HG02938 (cell line): Measurements from ENCODE around the gene DRP2.
"Not testable (repeated sequence)": the region's sequence is repeated elsewhere in the genome, so short reads cannot be mapped to it uniquely, and the experiment has no call there.

Experiments
- ATAC-seq: cut with Tn5 transposase; IDR thresholded peaks from one replicate; pipeline ENCODE4 v1.9.1; 2021; ENCODE audit warnings: mild to moderate bottlenecking, moderate library complexity; ENCODE audit not compliant: unreplicated experiment

Gene DRP2, protein sequence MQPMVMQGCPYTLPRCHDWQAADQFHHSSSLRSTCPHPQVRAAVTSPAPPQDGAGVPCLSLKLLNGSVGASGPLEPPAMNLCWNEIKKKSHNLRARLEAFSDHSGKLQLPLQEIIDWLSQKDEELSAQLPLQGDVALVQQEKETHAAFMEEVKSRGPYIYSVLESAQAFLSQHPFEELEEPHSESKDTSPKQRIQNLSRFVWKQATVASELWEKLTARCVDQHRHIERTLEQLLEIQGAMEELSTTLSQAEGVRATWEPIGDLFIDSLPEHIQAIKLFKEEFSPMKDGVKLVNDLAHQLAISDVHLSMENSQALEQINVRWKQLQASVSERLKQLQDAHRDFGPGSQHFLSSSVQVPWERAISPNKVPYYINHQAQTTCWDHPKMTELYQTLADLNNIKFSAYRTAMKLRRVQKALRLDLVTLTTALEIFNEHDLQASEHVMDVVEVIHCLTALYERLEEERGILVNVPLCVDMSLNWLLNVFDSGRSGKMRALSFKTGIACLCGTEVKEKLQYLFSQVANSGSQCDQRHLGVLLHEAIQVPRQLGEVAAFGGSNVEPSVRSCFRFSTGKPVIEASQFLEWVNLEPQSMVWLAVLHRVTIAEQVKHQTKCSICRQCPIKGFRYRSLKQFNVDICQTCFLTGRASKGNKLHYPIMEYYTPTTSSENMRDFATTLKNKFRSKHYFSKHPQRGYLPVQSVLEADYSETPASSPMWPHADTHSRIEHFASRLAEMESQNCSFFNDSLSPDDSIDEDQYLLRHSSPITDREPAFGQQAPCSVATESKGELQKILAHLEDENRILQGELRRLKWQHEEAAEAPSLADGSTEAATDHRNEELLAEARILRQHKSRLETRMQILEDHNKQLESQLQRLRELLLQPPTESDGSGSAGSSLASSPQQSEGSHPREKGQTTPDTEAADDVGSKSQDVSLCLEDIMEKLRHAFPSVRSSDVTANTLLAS

DNA sequence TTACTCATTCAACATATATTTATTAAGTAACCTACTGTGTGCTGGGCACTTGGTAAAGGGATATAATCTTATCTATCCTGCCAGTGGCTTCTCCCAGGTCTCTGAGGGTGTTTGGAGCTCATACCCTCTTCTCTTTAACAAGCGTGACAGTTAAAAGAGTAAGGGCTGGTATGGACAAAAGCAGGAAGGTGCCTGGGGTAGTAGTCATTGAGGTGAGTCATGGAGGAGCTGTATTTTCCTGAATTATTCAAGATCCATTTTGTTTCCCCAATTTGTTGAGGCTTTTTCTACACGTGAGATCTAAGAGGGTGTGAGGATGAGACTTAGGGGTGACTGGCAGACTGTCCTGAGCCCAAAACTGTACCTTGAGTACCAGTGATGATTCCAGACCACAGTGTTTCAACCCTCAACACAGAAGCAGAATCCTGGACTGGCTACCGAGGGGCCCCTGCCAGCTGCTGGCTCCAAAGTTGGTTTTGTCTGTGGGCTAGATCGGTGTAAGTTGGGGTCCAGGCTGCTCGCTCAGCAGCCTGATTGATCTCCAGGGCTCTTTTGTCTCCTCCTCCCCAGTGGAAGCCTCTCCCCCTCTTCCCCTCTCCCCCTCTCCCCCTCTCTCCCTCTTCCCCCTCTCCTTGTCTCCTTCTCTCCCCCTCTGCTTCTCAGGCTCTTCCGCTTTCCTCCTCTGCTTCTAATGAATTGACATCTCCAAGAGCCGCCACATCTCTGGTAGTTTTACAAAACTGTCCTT, at the start of gene DRP2:
Gene DRP2, plus strand, starts transcription at position 671 of the 748 bp plus-strand sequence. CDS start 11,862 bp downstream, outside the sequence.
- no peak for ATAC-seq

DNA sequence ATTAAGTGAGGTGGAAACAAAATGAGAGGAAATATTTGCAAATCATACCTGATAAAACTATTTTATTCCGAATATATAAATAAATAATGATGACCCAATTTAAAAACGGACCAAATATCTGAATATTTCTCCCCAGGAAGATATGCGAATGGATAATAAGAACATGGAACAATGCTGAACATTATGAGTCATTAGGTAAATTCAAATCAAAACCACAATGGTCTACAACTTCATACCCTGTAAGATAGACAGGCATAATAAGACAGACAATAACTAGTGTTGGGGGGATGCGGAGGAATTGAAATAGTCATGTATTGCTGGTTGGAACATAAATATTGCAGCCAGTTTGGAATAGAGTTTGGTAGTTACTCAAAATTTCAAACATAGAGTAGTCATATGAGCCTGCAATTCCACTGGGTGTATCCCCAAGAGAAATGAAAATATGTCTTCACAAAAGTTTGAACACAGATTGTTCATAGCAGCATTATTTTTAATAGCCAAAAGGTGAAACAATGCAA, 47.6 kb upstream of the DRP2 start:
- no peak for ATAC-seq

DNA sequence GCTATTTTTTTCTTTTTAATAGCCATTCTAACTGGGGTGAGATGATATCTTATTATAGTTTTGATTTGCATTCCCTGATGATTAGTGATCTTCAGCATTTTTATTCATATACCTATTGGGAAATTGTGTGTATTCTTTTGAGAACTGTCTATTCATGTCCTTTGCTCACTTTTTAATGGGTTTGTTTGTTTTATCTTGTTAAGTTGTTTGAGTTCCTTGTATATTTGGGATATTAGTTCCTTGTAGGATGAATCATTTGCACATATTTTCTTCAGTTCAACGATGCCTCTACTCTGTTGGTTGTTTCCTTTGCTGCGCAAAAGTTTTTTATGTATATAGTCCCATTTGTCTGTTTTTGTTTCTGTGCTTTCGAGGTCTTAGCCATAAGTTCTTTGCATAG, 43.1 kb upstream of the DRP2 start:
- ATAC-seq, result no peak

DNA sequence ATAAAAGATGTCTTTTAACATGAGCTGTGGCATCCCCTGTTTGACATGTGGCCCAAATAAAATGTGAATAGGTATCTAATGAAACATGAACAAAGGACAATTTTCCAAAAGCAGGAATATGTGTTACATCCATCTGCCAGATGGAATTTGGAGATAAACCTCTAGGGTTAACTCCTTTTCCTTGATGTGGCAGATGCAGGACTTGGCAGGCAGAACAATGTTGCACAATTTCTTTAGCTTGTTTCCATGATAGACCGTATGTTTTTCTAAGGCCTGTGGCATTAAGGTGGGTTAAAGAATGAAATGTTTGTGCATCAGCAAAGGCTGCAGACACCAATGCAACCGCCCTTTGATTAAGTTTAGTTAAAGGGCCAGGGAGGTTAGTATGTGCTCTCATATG, 34.7 kb upstream of the DRP2 start:
- not testable (repeated sequence) for ATAC-seq

DNA sequence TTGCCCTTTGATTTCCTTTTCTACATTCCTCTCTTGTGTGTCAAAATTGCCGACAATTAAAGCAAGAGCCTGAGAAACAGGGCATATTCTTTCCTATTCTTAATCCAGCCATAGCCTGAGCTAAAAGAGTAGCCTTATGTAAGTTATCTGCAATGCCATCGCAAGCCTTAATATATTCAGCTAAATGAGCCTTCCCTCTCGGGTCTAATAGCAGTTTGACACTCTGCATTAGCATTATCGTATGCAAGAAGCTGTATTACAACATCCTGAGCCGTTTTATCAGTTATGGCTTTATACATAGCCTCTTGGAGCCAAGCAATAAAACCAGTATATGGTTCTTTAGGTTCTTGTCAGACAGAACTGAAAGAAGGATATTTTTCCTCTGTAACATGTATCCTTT, 31.6 kb upstream of the DRP2 start:
- ATAC-seq, result not testable (repeated sequence)

DNA sequence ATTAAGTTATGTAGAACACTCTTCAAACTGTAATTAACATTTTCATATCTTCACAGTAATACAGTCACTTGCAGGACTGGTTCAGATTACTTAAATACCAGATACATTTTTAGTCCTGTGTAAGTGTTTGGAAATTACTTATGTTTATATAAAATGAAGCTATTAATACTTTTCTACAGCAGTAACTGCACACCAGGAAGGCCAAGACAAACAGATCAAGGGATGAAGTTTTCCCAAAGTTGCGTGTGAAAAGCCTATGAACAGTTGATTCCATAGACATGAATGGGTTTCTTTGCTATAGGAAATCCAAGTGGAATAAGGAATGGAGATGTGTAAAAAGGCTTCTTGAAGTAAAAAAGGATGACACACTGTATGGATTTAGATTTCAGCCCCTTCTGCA, 28.9 kb upstream of the DRP2 start:
- ATAC-seq, result no peak

DNA sequence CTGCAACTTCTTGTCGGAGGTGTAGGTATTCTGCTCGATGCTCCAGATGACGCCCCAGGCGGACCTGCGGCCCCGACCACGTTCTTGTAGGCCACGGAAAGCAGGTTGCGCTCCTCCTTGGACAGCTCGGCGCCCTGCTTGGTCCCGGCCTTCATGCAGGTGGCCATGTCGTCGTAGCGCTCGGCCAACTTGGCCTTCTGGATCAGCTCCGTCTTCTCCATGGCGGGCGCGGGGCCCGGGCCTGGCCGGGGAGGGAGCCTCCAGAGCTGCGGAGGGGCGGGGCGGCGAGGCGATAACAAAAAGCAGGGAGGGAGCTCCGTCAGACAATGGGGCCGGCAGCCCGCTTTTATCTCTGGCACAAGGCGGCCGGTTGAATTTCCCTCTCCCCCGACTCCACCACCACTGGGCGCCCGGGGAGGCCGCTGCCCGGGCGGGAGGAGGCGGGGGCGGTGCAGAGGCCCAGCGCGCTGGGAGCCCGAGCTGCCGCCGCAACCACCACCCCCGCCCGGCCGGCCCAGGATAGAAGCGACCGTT, 28.3 kb upstream of the DRP2 start:
- no peak for ATAC-seq

DNA sequence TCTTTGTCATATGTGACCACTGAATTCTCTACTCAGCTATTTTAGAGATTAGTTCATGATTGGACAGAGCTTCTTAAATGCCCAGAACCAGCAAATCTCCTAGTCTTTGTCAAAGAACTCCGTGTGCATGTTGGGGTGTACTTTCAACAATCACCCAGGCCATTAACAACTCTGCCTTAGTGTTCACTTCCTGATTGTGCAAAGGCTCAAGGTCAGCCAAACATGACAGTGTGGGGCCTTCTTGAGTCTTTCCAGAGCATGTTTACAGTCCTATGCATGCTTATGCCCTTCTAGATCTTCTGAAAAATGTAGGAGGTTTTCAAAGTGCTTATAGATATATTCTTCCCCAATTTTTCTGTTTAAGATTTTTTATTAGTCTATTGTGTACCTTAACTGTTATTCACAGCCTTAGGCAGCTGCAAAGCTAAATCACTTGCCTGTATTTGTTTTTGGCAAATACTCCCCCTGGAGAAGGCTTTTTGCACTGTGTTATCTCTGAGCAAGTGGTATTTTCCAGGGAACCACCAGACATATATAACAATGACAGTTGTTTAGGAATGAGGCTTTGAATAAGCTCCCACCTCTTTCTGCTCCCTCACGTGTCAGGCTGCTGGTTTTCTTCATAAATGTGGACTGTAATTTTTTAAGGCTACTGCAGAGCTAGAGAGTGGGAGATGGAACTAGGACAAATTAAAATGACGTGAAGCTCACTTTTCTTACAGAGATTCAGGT, 24.0 kb upstream of the DRP2 start:
- ATAC-seq, result no peak

DNA sequence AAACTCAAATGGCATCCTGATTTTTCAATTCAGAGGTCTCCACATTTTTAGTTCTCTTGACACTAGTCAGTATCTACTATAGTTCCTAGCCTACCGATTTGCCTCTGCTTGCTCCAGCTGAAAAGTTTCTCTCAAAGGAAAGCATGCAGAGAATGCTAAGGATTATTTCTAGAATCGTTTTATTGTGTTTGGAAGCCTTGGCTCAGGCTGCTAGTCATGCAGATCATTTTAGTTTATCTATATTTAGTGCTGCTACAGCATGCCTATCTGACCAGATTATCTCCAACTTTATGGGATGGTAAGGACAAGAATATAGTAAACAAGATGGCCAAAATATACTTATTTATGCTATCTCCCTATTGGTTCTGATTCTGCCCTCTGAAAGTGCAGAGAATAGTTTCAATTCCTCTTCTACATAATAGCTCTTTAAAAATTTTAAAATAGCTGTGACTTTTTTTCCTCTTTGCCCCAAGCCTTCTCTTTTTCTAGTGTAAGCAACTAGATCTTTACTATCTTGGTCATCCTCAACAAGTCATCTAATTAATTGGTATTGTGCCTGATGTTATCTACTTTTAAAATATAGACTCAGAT, 15.7 kb upstream of the DRP2 start:
- no peak for ATAC-seq

DNA sequence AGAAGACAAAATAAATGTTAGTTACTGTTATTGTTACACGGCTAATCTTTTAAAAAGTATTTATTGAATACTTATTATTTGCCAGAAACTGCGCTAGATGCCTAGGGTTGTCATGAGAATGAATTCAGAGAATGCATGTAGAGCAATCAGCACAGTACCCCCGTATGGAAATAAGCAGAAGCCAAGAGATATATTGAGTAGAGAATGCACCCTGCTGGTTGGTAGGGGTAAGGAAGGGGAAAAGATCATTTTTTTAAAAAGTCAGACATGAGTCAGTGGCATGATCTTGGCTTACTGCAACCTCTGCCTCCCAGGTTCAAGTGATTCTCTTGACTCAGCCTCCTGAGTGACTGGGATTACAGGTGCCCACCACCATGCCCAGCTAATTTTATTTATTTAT, 13.1 kb upstream of the DRP2 start:
- peak; percentile 72 for ATAC-seq

DNA sequence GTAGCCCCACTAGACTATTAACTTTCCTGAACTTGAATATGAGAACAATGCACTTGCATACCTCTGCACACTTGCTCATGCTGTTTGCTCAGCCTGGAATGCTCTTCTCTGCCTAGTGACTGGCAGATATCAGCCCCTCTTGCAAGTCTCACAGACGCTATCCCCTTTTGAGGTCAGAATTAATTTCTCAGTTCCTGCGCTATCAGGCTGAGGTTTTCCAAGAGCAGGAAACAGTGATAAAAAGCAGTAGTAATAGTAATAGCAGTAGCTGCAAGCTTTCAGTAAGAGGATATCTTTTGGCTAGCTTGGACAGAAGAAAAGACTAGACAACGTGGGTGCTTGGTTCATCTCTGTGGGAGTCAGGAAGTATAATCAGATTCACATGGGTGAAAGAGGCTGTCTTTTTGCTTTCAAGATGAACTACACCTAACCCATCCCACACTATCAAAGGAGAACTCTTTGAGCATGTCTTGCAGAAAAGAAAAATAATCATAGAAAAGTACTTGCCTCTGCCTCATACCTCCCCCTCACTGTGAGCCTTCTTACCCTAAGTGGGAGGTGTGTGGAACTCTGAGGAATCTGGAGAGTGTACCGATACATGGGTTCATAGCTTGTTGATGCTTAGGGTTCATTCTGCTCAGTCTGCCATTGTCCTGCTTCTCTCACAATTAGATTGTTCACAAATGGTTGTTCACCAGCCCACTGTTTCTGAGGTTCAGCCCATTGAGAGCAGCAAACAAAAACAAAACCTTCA, 11.3 kb upstream of the DRP2 start:
- ATAC-seq, result no peak

DNA sequence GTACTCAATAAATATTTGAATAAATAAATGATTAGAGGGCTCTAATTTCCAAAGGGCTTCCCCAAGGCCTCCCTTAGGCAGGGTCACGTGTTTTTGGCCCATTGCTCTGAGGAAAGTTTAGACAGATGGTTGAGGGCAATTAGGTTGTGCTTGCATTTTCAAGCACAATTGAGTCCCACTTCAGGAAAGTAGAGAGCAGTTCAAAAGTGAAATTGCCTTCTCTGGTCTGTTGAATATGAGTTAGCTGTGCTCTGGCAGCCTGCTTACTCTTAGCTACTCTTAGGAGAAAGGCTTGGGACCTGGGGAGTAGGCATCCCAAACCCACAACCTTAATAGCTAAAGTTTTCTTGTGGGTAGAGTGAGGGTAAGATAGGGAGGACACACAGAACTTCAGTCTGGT, 9.0 kb upstream of the DRP2 start:
- ATAC-seq, result no peak

DNA sequence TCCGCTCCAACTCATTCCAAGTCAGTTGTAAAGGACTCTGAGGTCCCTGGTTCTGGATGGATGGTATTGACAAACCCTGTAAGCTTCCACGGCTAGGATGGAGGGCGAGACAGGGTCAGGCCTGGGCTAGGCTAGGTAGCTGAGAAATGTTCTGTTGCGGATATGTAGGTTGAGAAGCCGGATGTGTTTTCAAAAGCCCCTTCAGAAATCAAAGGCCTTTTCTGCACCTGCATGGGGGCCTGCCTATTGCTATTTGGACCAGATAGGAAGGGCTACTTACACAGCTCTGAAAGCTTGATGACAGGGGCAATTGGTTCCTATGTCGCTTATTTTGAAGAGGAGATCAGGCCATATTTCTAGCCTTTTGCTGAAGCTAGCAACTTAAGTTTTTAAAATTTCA, 1.9 kb upstream of the DRP2 start:
- ATAC-seq, result no peak

DNA sequence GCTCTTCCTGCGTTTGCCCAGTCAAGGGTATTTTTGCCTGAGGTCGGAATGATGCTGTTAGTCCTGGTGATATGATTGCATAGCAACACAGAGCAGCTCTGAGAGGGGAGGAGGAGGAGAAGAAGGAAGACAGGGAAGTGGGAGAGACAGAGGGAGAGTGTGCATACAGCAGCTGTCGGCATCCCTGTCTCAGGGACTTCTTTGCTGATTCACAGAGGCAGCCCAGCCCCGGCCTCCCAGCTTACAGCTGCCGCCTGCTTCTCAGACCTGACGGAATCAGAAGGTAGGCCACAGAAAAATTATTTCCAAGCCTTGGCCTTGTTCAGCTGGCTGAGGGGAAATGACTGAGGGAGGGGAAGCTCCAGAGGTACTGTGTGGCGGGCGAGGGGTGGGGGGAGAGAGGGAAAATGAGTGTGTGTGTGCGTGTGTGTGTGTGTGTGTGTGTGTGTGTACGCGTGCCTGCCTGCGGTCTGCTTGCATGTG, 319 bp downstream of the DRP2 start:
- ATAC-seq, result no peak

DNA sequence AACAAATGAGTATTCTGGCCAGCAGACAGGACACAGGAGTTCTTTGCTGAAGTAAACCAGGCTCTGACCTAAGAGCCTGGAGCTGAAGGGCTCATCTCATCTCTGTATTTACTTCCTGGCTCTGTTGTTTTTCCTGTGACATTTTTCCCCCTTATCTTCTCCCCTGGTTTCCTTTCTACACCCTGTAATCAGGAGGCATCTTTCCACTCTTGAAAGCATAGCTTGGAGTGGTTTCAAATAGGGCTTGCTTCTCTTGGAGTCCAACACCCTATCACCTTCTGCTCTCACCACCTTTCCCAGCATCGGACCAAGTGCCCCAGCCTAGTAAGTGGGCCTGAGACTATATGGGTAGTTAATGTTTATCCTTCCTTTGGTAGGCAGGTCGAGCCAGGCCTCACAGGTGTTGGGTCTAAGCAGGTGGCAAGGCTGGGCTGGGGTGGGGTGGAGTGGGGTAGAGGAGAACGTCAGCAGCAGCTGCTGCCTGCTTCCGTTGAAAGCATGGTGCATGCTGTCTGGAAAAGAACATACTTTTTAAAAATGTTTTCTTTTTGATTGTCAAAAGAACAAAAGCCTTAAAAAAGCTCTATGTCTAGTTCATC, 1.2 kb downstream of the DRP2 start:
- ATAC-seq, result no peak

DNA sequence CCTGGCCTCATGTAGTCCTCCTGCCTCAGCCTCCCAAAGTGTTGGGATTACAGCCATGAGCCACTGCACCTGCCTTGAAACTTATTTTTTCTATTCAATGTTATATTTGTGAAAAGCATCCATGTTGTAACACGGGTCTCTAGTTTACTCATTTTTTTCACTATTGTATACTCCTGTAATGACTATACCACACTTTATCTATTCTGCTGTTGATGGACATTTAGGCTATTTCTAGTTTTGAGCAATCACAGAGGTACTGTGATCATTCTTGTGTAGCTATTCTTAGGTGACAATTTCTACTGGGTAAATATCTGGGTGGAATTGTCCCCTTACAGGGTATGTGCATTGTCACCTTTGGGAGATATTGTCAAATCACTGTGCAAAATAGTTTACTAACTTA, 3.6 kb downstream of the DRP2 start:
- peak; percentile 58 for ATAC-seq

DNA sequence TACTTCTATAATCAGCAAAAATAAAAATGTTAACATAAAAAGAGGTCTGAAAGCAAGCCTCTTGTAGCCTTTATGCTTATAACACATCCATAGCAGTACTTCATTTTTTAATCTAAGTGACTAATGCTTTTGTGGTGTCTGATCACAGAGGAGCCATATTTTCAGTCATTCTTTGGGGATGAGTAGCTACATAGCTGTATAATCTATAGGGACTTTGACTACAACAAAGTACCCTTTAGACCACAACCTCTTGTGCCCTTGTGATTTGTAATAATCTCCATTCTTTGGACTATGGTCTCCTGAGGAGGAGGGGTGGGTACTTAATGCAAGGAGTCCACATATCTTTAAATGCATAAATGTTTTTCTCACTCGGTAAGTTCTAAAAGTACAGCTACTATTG, 9.6 kb downstream of the DRP2 start:
- no peak for ATAC-seq

DNA sequence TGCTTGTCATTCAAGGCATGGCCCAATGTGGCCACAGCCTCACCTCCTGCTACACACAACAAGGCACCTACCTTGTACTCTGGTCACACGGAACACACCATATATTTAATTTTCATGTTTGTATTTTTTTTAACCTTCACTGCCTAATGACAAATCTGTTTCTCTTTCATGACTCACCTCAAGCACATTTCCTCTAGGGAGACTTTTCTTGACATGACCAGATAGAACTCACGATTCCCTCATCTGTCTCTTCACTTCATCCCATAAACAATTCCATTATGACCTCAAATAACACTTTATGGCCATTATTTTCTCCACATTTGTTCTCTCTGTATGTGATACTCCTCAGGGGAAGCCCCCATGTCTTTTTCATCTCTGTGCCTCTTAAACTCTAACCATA, 11.1 kb downstream of the DRP2 start:
- ATAC-seq, result no peak
